GM21529 (cell line): Measurements from ENCODE around the gene BOLA2B.
"Not testable (repeated sequence)": the region's sequence is repeated elsewhere in the genome, so short reads cannot be mapped to it uniquely, and the experiment has no call there.

Source experiments
- ATAC-seq: cut with Tn5 transposase; IDR thresholded peaks from one replicate; pipeline ENCODE4 v1.9.1; 2021; ENCODE audit not compliant: unreplicated experiment

BOLA2B gene

GRCh38 chr16:30193615-30194014, at the start of gene BOLA2B, which contains the start of gene SLX1A:
Gene BOLA2B (minus strand): TSS chr16:30193666. CDS start chr16:30193595, 71 bp downstream.
Gene SLX1A (plus strand): TSS chr16:30193875. CDS start chr16:30194085, 210 bp downstream.
- peak; percentile 81 for ATAC-seq

GRCh38 chr16:30217082-30217481, 23.6 kb upstream of the BOLA2B start:
- not testable (repeated sequence) for ATAC-seq

GRCh38 chr16:30211414-30211813, 17.9 kb upstream of the BOLA2B start:
- ATAC-seq = not testable (repeated sequence)

- ATAC-seq = not testable (repeated sequence)
Measured at GRCh38 chr16:30209032-30209431, 15.6 kb upstream of the BOLA2B start.

GRCh38 chr16:30207063-30207704, 13.7 kb upstream of the BOLA2B start:
- ATAC-seq = not testable (repeated sequence)

GRCh38 chr16:30206252-30206651, 12.8 kb upstream of the BOLA2B start:
- not testable (repeated sequence) for ATAC-seq

GRCh38 chr16:30205541-30206236, 12.2 kb upstream of the BOLA2B start:
- not testable (repeated sequence) for ATAC-seq

GRCh38 chr16:30199608-30200343, 6.3 kb upstream of the BOLA2B start:
- ATAC-seq = not testable (repeated sequence)

- ATAC-seq = not testable (repeated sequence)
Measured at GRCh38 chr16:30199049-30199448, 5.6 kb upstream of the BOLA2B start, which contains the start of gene SULT1A3. Gene SULT1A3 (plus strand): TSS chr16:30199255. CDS start chr16:30200729, 1,474 bp downstream.

- not testable (repeated sequence) for ATAC-seq
Measured at GRCh38 chr16:30197001-30197400, 3.5 kb upstream of the BOLA2B start.

- peak; percentile 58 for ATAC-seq
Measured at GRCh38 chr16:30194172-30194925, 883 bp upstream of the BOLA2B start.

- ATAC-seq = peak; percentile 13
Measured at GRCh38 chr16:30193098-30193497, 368 bp downstream of the BOLA2B start.

- ATAC-seq = not testable (repeated sequence)
Measured at GRCh38 chr16:30191158-30191557, 2.3 kb downstream of the BOLA2B start.

GRCh38 chr16:30187971-30188561, 5.4 kb downstream of the BOLA2B start:
- no peak for ATAC-seq

GRCh38 chr16:30187556-30187865, 6.0 kb downstream of the BOLA2B start:
- no peak for ATAC-seq

GRCh38 chr16:30186782-30187555, 6.5 kb downstream of the BOLA2B start:
- ATAC-seq = no peak

GRCh38 chr16:30186444-30186781, 7.1 kb downstream of the BOLA2B start:
- no peak for ATAC-seq

GRCh38 chr16:30185683-30186421, 7.6 kb downstream of the BOLA2B start:
- peak; percentile 32 for ATAC-seq
